HG02870 (cell line): Measurements from ENCODE around the gene PSMF1.
"Not testable (repeated sequence)": the region's sequence is repeated elsewhere in the genome, so short reads cannot be mapped to it uniquely, and the experiment has no call there.

Experiments
- ATAC-seq: cut with Tn5 transposase; IDR thresholded peaks from one replicate; pipeline ENCODE4 v1.9.1; 2021; ENCODE audit warnings: mild to moderate bottlenecking, moderate library complexity; ENCODE audit not compliant: unreplicated experiment

The PSMF1 gene

DNA sequence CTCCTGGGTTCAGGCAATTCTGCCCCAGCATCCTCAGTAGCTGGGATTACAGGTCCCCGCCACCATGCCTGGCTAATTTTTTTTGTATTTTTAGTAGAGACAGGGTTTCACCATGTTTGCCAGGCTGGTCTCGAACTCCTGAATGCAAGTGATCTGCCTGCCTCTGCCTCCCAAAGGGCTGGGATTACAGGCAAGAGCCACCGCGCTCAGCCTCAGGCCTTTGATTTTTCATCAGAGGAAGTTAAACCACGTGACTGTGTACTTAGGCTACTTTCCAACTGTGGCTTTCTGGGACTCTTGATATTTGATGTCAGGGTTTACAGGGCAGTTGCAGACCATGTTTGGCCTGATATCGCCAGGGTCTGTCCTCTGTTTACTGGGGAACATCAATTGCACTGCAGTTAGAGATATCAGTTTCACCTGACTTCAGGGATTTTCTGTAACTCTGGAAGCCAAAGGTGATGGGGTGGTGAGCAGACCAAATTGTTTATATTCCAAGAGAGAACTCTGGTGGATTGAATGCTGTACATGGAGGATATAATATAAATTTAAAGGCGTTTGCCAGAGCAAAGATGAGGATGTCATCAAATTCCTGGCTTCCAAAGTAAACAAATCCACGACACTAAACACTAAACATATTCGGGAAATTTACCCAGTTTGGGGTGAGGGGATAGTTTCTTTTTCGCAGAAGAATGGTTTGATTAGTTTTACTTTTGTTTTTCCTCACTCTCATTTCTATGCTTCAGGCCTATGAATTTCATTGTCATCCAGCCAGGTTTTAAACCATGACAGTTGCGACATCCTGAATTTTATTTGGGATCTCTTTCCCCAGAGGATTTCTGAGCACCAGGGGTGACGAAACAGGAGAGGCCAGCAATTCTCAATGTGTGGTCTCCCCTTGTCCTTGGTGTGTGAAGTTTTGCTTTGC is 4.2 kb downstream of the PSMF1 start:
- ATAC-seq: no peak

DNA sequence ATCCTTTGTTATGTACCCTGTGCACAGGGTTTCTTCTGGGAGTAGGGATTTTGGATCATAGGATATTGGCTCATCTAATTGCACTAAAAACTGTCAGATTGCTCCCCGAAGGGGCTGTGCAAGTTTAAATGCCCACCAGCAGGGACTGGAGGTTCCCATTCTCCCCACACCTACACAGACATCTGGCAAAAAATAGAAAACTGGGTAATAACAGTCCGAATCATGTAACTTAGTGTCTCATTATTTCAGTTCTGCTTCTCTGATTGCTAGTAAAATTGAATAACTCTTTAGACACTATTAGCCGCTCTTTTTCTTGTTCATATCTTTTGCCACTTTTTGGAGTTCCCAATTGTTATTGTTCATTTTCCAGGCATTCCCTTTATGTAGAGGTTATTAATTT is 5.3 kb downstream of the PSMF1 start:
- ATAC-seq: no peak

DNA sequence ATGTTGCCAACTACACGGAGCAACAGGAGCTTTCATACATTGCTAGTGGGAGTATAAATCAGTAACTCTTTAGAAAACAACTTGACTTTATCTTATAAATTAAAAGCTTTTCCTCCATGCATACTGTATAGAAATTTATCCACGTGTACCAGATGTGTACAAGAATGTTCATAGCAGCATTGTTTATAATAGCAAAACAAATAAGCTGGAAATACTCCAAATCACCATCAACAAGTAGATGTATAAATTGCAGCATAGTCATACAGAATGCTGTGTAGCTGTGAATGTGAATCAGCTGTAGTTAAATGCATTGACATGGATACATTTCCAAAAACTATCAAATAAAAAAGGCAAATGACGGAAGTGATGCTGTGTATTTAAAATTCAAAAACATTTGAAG is 6.0 kb downstream of the PSMF1 start:
- no peak for ATAC-seq

DNA sequence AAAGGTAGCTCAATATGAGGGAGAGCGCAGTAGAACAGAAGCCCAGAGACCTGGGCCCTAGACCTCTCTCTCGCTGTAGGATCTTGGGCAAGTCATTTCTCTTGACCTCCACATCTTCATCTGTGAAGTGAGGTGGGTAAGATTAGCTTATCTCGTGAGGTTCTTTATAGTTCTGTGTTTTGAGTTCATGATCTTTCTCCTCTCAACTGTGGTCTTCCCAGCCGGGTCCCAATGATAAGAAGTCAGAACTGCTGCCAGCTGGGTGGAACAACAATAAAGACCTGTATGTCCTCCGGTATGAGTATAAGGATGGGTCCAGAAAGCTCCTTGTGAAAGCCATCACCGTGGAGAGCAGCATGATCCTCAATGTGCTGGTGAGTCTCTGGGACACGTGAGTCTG is 6.9 kb downstream of the PSMF1 start:
- ATAC-seq: no peak

DNA sequence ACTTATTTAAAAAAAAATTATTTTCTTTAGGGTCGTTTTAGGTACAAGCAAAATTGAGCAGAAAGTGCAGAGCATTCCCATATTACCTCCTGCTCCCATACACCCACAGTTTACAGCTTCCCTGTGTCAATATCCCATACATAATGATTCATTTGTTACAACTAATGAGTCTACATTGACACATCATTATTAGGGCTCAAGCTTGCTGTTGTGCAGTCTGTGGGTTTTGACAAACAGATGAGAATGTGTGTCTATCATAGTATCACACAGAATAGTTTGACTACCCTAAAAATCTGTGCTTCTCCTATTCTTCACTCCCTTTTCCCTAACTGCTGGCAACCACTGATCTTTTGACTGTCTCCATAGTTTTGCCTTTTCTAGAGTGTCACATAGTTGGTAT is 9.4 kb downstream of the PSMF1 start:
- ATAC-seq: no peak

DNA sequence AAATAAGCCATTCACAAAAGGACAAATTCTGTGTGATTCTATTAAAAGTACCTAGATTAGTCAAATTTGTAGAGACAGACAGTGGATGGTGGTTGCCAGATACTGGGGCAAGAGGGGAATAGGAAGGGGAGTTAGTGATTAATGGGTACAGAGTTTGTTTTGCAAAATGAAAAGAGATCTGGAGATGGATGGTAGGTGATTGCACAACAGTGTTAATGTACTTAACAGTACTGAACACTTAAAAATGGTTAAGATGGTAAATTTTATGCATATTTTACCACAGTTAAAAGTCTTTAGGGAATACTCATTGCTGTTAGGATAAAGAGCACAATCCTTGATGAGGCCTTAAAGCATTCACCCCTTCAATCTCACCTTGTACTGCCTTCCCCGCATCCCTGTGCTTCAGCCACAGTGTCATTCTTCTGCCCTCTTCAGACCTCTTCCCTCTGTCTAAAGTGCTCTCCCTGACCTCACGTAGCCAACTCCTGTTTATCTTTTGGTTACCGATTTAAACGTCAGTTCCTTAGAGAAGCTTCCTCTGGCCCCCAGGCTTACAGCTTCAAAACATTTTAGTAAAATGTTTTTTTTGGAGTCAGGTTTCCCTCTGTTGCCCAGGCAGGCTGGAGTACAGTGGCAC is 11.8 kb downstream of the PSMF1 start:
- no peak for ATAC-seq

DNA sequence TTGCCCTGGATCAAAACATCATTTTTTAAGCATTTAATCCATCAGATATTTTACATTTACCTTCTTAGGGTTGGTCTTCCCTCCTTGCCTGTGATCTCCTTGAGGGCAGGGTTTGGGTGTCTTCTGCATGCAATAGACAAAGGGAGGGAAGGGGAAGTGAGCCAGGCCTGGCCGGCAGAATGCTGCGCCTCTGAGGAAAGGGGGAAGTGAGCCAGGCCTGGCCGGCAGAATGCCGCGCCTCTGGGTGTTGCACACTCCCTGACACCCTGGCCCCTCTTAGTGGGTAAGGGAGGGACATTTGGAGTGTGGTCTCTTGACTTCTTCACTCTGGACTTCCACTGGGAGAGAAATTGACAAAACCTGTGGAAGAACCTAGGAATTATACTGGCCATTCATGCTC is 12.4 kb downstream of the PSMF1 start:
- no peak for ATAC-seq

DNA sequence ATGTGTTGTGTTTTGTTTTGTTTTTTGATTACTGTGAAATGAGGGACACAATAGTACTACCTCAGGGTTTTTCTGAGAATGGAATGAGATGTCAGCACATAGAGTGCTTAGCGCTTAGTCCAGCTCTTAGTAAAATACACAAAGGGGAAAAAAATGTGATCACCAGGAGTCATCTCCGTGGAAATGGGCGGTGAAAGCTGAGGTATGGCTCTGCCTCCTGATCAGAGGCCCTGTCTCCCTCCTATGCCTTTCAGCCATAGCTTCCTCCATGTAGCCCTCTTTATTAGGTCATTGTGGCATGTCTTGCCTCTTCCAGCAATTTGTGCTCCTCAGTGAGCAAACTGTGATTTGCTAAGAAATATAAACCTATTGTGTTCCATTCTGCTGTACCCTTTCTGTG is 13.0 kb downstream of the PSMF1 start:
- no peak for ATAC-seq

DNA sequence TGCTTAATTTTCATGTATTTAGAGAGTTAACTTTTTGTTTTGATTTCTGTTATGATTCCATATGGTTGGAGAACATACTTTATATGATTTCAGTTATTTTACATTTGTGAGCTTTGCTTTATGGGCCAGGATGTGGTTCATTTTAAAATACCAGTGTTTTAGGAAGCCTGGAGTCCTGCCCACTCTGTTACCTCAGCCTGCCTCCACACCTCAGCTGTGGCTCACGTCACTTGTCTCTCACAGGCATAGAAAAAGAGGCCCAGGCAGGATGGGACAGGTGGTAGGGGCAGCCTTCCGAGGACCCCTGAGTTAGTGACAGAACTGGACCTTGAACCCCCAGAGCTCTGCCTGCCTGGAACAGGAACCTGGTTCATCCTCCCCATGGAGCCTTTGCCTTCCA is 16.0 kb downstream of the PSMF1 start:
- no peak for ATAC-seq

DNA sequence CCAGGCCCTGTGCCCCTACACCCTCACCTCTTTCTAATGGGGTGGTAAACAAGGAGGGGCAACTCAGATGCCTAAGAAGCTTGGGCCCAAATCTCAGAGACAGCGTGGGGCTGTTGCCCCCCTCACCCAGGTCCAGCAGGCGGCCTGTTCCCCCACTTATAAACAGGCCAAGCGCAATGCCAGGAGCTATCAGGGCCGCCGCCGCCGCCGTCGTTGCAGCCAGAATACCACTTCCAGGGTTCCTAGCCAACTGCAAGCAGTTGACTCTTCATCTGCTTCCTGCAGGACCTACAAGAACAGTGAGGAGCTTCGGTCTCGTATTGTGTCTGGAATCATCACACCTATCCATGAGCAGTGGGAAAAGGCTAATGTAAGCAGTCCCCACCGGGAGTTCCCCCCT is 16.4 kb downstream of the PSMF1 start:
- ATAC-seq: no peak

DNA sequence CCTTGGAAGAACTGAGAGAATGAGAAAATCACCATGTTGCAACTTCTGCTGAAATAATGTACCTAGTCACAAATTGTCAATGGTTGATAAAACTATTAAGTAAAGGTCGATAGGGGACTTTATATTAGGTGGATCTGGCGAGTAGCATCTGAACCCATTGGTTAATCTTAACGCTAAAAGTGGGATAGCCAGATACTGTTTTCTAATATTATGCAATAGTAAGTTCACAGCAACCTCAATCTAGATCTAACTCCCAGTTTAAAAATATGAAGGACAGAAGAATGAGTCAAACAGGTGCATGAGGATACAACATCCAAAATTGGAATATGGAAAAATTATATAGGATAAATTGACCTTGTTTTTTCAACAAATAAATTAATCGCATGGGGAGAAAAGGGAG is 18.8 kb downstream of the PSMF1 start:
- ATAC-seq: no peak

DNA sequence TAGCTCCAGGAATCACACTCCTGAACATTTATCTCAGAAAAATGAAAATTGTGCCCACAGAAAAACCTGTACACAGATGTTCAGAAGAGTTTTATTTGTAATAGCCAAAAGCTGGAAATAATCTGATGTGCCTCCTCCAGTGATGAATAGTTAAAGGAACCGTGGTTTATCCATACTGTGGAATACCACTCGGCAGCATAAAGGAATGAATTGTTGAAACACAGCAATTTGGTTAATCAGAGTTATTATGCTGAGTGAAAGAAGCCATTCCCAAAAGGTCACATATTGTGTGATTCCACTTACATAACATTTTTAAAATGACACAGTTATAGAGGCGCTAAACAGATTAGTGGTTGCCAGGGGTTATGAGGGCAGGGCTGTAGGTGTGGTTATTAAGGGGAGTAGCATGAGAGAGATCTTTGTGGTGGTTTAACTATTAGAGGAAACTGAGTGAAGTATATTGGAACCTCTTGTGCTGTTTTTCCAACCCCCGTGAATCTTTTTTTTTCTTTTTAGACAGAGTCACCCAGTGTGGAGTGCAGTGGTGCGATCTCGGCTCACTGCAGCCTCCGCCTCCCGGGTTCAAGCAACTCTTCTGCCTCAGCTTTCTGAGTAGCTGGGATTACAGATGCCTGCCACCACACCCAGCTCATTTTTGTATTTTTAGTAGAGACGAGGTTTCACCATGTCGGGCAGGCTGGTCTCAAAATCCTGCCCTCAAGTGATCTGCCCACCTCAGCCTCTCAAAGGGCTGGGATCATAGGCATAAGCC is 26.2 kb downstream of the PSMF1 start:
- ATAC-seq: no peak

DNA sequence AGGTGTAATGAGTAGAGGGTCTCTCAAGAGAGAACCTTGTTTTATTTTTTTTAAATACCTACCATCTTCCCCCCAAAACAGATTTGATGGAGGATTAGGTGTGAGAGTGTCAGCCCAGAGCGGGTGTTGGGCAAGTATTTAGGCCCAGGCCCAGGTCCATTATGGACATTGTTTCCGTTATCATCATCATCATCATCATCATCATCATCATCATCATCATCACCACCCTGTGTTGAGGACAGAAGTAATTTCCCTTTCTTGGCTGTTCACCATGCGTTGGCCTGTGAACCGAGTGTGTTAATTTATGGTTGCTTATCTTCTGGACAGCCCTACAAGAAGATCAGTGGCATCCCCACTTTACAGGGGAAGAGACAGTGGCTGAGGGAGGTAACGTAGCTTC is 28.6 kb downstream of the PSMF1 start:
- ATAC-seq: no peak

DNA sequence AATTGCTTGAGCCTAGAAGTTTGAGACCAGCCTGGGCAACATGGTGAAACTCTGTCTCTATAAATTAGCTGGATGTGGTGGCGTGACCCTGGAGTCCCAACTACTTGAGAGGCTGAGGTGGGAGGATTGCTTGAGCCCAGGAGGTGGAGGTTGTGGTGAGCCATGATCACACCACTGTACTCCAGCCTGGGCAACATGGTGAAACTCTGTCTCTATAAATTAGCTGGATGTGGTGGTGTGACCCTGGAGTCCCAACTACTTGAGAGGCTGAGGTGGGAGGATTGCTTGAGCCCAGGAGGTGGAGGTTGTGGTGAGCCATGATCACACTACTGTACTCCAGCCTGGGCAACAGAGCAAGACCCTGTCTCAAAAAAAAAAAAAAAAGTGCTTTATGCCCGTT is 31.4 kb downstream of the PSMF1 start:
- ATAC-seq: not testable (repeated sequence)

DNA sequence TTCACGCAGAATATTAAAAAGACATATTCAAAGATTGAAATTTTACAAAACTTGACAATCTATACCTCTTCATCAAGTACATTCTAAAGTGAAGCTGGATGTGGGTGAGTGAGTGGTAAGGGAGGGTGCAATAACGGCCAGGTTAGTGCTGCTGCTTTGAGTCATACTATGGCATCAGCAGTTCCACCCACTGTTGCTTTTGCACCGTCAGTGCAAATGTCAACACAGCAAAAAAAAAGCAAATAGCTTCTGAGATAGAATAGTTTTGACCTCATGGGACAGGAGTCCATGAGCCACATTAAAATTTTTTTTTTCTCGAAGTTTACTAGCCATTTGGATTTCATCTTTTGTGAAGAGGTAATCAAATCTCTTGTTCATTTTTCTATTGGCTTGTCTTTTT is 31.8 kb downstream of the PSMF1 start:
- ATAC-seq: no peak

DNA sequence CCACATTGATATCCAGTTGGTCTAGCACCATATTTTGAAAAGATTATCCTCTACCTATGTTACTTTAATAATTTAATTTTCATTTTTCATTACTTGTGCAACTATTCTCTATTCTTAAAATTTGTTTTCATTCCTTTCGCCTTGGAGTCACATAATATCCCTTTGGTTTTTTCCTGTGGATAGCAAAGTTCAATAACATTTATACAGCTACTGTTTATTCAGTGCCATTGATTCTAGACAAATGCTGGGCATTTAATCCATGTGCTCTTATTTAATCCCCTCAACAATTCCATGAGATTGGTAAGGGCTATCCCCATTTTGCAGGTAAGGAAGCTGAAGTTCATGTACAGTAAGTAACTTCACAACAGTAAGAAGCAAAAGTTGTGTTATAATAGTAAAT is 32.6 kb downstream of the PSMF1 start:
- ATAC-seq: no peak

DNA sequence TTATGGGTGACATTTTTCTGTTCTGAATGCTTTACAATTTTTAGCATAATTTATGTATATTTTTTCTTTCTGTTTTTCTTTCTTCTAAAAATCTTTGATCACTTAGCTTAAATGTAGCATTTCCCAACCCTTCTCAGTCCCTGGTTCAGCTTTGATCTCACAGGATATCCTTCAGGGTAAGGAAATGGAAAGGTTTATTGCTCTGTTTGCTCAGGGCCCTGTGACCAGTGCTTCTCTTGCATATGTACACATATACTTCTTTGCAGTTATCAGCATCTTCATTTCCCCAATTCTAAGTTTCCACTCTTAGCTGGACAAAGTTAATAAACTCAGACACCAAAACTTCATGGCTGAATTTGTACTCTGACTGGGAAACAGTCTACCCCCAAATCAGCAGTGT is 35.8 kb downstream of the PSMF1 start:
- ATAC-seq: no peak

DNA sequence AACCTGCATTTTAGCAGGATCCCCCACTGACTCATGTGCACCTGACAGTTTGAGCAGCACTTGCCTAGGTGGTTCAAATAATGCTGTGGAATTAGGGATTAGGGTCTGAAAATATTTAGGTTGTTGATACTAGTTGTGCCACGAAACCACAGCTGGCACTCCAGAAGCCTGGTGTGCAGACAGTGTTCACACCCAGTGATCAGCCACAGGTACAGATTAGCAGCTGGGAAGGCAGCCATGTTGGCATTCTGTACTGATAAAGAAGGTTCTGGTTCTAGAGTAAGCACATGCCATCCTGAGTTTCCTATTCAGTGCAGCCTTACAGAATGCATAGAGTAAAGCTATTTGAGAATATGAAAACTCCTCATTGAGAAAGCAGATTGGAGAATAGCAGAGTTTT is 36.3 kb downstream of the PSMF1 start:
- ATAC-seq: no peak

DNA sequence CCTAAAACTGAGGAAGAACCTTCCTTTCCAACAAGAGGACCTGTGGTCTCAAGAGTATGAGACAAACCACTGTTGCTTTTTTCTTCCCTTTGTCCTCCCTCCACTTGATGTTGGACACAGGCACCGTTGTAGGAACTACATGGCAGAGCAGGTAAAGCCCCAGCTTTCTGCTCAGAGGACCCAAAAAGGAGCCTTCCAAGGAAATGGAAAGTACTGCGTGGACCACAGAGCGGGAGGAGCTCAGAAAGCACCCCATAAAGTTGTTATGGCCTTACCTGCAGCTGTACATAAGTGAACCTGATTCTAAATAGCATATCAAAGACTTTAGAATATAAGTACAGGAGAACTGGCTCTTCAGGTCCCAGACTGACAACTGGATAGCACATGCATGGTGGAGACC is 36.9 kb downstream of the PSMF1 start:
- no peak for ATAC-seq

DNA sequence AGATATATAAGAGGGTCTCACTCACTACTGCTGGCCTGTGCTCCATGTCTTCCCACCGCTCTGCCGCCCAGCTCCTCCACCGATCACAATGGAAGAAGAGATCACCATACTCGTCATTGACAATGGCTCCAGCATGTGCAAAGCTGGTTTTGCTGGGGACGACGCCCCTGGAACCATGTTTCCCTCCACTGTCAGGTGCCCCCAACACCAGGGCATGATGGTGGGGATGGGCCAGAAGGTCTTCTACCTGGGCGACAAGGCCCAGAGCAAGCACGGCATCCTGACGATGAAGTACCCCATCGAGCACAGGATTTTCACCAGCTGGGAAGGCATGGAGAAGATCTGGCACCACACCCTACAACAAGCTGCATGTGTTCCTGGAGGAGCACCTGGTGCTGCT is 42.1 kb downstream of the PSMF1 start:
- no peak for ATAC-seq

DNA sequence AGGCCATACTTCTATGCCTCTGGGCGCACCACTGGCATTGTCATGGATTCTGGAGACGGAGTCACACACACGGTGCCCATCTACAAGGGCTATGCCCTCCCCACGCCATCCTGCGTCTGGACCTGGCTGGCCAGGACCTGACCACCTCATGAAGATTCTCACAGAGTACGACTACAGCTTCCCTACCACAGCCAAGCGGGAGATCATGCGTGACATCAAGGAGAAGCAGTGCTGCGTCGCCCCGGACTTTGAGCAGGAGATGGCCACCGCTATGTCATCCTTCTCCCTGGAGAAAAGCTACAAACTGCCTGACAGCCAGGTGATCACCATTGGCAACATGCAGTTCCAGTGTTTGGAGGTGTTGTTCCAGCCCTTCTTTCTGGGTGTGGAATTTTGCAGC is 42.6 kb downstream of the PSMF1 start:
- ATAC-seq: no peak

DNA sequence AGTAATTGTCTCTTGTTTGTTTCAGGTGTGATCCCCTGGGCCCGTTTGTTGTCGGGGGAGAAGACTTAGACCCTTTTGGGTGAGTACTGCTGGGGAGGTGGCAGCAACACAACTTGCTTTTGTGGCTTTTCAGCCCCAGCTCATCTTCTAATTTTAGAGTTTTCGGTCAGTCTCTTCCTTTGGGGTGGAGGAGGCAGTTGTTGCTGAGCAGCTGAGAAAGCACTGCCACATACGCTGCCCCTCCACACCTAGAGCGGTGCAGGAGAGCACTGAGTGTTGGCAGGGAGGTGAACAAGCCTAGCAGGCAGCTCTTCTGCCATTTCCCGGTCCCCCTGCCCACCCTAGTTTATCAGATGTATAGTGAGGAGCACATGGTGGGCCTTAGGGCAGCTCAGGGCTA is 44.7 kb downstream of the PSMF1 start:
- ATAC-seq: no peak
